Calu3 (cell line): ENCODE data around the gene ENPEP. TPM values are rescaled to one million over a fixed set of nuclear protein-coding genes. Genes with fewer than 3 reads are reported as not detected.

Experiments
- BruUV-seq: library from RNA; stranded (reverse); fragments of 400-500 nt; replicated peaks from 2 replicates; lab custom pipeline; 2021; lab: Mats Ljungman, UMichigan
- CTCF ChIA-PET: fragments of 300-600 bp; sonication (Branson Sonifier 250); formaldehyde crosslinking; loops from one replicate; lab custom pipeline; 2022; ENCODE audit warnings: antibody characterized with exemption; lab: Charles Lee
- DNase-seq: peaks from one replicate; pipeline ENCODE4 v3.0.0; 2022
- H3K27ac Mint-ChIP-seq: one replicate; pipeline ENCODE4 v1.8.0; 2022; ENCODE audit warnings: mixed read lengths; ENCODE audit not compliant: unreplicated experiment
- H3K27me3 Mint-ChIP-seq: one replicate; pipeline ENCODE4 v1.8.0; 2022; ENCODE audit warnings: mixed read lengths; ENCODE audit not compliant: unreplicated experiment
- H3K36me3 Mint-ChIP-seq: one replicate; pipeline ENCODE4 v1.8.0; 2022; ENCODE audit warnings: mild to moderate bottlenecking, moderate library complexity, mixed read lengths; ENCODE audit not compliant: insufficient read depth, unreplicated experiment
- H3K4me1 Mint-ChIP-seq: one replicate; pipeline ENCODE4 v1.8.0; 2022; ENCODE audit warnings: mild to moderate bottlenecking, low read depth, mixed read lengths; ENCODE audit not compliant: unreplicated experiment
- H3K4me3 Mint-ChIP-seq: one replicate; pipeline ENCODE4 v1.8.0; 2022; ENCODE audit warnings: mild to moderate bottlenecking, low read depth, moderate library complexity, mixed read lengths; ENCODE audit not compliant: unreplicated experiment
- H3K9me3 Mint-ChIP-seq: one replicate; pipeline ENCODE4 v1.8.0; 2022; ENCODE audit warnings: low read depth, mixed read lengths; ENCODE audit not compliant: unreplicated experiment
- CTCF ChIP-seq: fragments of 200-600 bp; IDR thresholded peaks from one replicate; pipeline ENCODE4 v1.8.0; 2022; ENCODE audit warnings: antibody characterized with exemption; ENCODE audit not compliant: unreplicated experiment
- intact Hi-C: fragments of 100-400 bp; cut with micrococcal nuclease; formaldehyde crosslinking; loops from one replicate; pipeline ENCODE4 v1.10.0; 2022; ENCODE audit not compliant: unreplicated experiment
- total RNA-seq: library from RNA; stranded (reverse); gene quantifications from 2 replicates; pipeline ENCODE4 v1.2.3, GENCODE V29; 2022

ENPEP gene
- total RNA-seq, 1 experiment from 2014 or later, result not detected

- Mint-ChIP-seq H3K4me3 (no peak overlapping the region), H3K27ac (no peak overlapping the region), H3K9me3 (no peaks in the 10 kb centered on the region), H3K4me1 (peaks cover 11% of the 10 kb centered on the region), H3K36me3 (no peaks in the 10 kb centered on the region), H3K27me3 (no peaks in the 10 kb centered on the region)
- intact Hi-C loops, result no loop called here
- DNase-seq, result no peak
- CTCF ChIA-PET, result no interaction called here
- BruUV-seq, result no TSS peak
- TF ChIP-seq CTCF, result no peak
Measured at GRCh38 chr4:110483516-110483915, 7.6 kb downstream of the ENPEP start.

GRCh38 chr4:110484029-110484428 is 8.1 kb downstream of the ENPEP start:
- no TSS peak for BruUV-seq
- H3K27ac Mint-ChIP-seq, result no peak overlapping the region
- CTCF ChIA-PET, result interaction anchor here (1.1 kb wide), 1 partner anchor 10 kb away, joined by 4 read pairs; no protein-coding TSS in a partner anchor
- H3K4me1 Mint-ChIP-seq, result peaks cover 11% of the 10 kb centered on the region
- no peak for DNase-seq
- TF ChIP-seq CTCF, result no peak
- no peaks in the 10 kb centered on the region for H3K9me3 Mint-ChIP-seq
- no peak overlapping the region for H3K4me3 Mint-ChIP-seq
- no peaks in the 10 kb centered on the region for H3K27me3 Mint-ChIP-seq
- intact Hi-C loops, result no loop called here
- no peaks in the 10 kb centered on the region for H3K36me3 Mint-ChIP-seq

- H3K27me3 Mint-ChIP-seq, result no peaks in the 10 kb centered on the region
- H3K36me3 Mint-ChIP-seq, result no peaks in the 10 kb centered on the region
- no peak for TF ChIP-seq CTCF
- no peak for DNase-seq
- H3K4me3 Mint-ChIP-seq, result no peak overlapping the region
- H3K9me3 Mint-ChIP-seq, result no peaks in the 10 kb centered on the region
- no peak overlapping the region for H3K27ac Mint-ChIP-seq
- no TSS peak for BruUV-seq
- CTCF ChIA-PET, result interaction anchor here (1.1 kb wide), 1 partner anchor 10 kb away, joined by 4 read pairs; no protein-coding TSS in a partner anchor
- intact Hi-C loops, result no loop called here
- H3K4me1 Mint-ChIP-seq, result peaks cover 11% of the 10 kb centered on the region
Measured at GRCh38 chr4:110484767-110485166, 8.8 kb downstream of the ENPEP start.

GRCh38 chr4:110485452-110485851 is 9.5 kb downstream of the ENPEP start:
- no peak for TF ChIP-seq CTCF
- intact Hi-C loops, result no loop called here
- H3K27ac Mint-ChIP-seq, result no peak overlapping the region
- no peaks in the 10 kb centered on the region for H3K36me3 Mint-ChIP-seq
- H3K4me3 Mint-ChIP-seq, result no peak overlapping the region
- peaks cover 11% of the 10 kb centered on the region for H3K4me1 Mint-ChIP-seq
- H3K9me3 Mint-ChIP-seq, result no peaks in the 10 kb centered on the region
- CTCF ChIA-PET, result no interaction called here
- BruUV-seq, result no TSS peak
- H3K27me3 Mint-ChIP-seq, result no peaks in the 10 kb centered on the region
- DNase-seq, result no peak
